Dermis microvascular lymphatic vessel endothelial cell (primary cell): Measurements from ENCODE around the gene SYT15B. TPM values are rescaled to one million over a fixed set of nuclear protein-coding genes. Genes with fewer than 3 reads are reported as not detected.
"Not testable (repeated sequence)": the region's sequence is repeated elsewhere in the genome, so short reads cannot be mapped to it uniquely, and the experiment has no call there.

ENCODE experiments used
- DNase-seq, 2 donors: peaks; one replicate each; pipeline versions ENCODE4 v3.0.0 to v3.0.0-alpha.2; 2010; ENCODE audit warnings: low read depth in 2 of 2
- total RNA-seq: library from RNA; depleted of rRNA; stranded (reverse); fragments of >200 nt; gene quantifications from 2 replicates; pipeline ENCODE4 v1.2.1, GENCODE V29; 2014

Gene SYT15B
- total RNA-seq, 1 donor from 2014 or later, result 0.26 TPM

DNA sequence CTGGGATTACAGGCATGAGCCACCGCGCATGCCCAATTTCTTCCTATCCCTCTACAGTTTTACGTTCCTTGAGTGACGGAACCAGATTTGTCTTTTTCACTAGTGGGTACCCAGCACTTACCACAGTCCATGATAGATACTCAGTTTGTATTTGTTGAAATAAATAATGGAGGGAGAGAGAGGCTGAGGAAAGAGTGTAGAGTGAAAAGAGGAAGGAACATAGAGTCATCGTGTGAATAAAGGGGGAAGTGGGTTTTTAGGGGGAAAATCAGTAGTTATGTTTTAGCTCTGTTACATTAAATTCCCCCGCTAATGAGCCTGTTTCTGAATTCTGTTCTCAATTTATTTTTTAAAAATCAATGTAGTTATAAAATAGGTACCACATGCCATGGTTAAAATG, 37.7 kb downstream of the SYT15B start:
- DNase-seq, result not testable (repeated sequence)

- DNase-seq, result not testable (repeated sequence)
Measured at GRCh38 chr10:47725047-47725446, 38.3 kb downstream of the SYT15B start.

DNA sequence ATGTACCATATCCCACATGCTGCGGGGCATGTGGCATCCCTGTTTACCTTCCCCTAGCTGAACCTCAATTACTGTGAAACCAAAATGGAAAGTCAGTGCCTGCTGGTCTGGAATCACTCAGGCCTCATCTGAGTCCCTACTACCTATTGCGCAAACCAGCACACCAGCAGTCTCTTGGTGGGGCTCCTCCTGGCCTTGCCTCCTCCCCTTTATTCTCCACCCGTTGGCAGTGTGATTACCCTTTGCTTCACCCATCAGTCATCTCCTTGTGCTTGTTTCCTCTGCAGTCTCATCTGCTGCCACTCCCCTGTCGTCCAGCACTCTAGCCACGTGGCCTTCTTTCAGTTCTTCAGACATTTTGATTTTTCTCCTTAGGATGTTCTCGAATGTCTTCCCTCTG, 39.3 kb downstream of the SYT15B start:
- not testable (repeated sequence) for DNase-seq

- DNase-seq, result not testable (repeated sequence)
Measured at GRCh38 chr10:47723362-47723761, 40.0 kb downstream of the SYT15B start.

DNA sequence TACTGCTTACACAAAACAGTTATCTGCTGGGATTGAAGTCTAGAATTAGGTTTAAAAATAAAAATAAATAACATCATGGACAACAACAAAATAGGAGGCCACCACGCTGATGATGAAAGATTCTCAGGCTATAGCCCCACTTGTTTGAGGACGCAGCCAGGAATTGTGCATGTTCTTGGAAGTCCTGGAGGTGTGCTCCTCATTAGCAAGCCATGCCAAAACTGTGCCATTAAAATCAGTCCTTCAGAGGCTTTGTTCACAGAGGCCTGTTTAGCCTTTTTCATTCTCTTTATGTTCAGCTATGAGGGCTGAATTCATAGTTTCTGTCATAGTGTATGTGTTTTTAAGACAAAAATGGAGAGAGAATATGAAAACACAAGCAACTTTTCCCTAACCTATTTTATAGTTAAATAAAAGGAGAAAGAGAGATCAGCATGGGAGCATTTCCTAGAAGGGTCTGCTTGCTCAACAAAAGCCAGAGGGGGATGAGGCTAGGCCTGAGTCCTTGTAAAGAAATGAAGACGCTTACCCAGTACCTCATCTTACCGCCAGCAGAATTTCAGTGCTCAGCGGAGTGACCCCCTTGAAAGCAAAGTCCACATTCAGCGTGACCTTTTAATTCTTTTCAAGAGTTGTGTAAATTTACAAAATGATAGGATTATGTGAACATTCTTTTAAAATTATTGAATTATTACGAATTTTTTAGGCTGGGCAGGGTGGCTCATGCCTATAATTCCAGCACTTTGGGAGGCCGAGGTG, 46.2 kb downstream of the SYT15B start:
- DNase-seq, result not testable (repeated sequence)

Other genes with a start within 250 kb of the SYT15B start
- 0.64 and 1.6 TPM in 2 replicates for gene AGAP9, start 240.0 kb downstream of the SYT15B start, total RNA-seq
- gene NPY4R2, start 155.1 kb upstream of the SYT15B start, total RNA-seq, result not detected in 2 replicates
- gene FAM25C, start 236.2 kb upstream of the SYT15B start, total RNA-seq, result not detected in 2 replicates